Measurements from ENCODE around the gene DSCAML1.

DNA sequence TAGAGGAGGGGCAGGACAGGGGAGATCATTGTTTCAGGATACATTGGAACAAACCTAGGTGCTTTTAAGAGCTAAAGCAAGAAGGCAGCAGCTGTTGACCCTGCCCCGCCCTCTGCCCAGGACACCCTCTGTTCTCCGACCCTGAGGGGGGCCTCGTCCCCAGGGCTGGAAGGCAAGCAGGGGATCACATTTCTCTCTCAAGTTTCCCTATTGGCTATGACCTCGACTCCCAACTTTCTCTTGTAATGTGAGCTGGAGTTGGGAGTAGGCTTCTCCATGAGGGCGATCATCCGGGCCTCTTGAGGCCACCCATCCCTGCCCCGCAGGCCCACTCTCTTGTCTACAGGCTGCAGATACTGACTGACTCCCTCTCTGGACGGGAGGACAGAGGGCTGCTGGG, 37.7 kb downstream of the DSCAML1 start:
- TF ChIP-seq EZH2 (IDR thresholded peaks at IDR 0.05; ENCODE audit: insufficient read depth, poor library complexity, severe bottlenecking) (no peak), EZH2phosphoT487 (IDR thresholded peaks at IDR 0.05; ENCODE audit: insufficient read depth, low read depth) (no peak)
